ENCODE data around the gene GRB10. TPM values are rescaled to one million over a fixed set of nuclear protein-coding genes. Genes with fewer than 3 reads are reported as not detected.

Gene GRB10
- total RNA-seq, 4 donors from 2014 or later = 32.1 to 50.3 (median 38.1) TPM

DNA sequence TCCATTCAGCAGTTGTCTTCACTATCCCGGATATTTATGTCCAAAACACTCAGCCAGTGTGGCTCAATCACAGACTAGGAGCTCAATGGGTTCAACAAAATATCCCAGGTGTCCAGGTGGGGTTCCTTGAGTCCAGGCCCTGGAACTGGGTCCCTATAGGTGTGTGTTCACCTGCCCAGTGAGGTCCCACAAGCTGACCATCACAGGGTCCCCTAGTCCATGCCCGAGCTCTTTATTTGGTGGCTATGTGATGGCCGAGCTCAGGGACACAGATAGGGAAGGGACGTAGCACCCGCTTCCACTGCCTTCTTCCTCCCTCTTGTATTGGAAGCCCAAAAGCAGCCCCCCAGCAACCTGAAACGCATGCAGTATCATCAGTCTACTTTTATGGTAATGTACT lies 138.6 kb downstream of the GRB10 start:
- no peak for TF ChIP-seq POLR2A (IDR thresholded peaks at IDR 0.05)
- TF ChIP-seq, protein P1, sequence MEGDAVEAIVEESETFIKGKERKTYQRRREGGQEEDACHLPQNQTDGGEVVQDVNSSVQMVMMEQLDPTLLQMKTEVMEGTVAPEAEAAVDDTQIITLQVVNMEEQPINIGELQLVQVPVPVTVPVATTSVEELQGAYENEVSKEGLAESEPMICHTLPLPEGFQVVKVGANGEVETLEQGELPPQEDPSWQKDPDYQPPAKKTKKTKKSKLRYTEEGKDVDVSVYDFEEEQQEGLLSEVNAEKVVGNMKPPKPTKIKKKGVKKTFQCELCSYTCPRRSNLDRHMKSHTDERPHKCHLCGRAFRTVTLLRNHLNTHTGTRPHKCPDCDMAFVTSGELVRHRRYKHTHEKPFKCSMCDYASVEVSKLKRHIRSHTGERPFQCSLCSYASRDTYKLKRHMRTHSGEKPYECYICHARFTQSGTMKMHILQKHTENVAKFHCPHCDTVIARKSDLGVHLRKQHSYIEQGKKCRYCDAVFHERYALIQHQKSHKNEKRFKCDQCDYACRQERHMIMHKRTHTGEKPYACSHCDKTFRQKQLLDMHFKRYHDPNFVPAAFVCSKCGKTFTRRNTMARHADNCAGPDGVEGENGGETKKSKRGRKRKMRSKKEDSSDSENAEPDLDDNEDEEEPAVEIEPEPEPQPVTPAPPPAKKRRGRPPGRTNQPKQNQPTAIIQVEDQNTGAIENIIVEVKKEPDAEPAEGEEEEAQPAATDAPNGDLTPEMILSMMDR (IDR thresholded peaks at IDR 0.05) = no peak
- Histone ChIP-seq H3K4me3 (no peak overlapping the region), H3K27me3 (no peaks in the 10 kb centered on the region), H3K9me3 (no peaks in the 10 kb centered on the region), H3K4me1 (no peaks in the 10 kb centered on the region), H3K27ac (no peak overlapping the region), H3K36me3 (no peaks in the 10 kb centered on the region)
- no peak for DNase-seq

DNA sequence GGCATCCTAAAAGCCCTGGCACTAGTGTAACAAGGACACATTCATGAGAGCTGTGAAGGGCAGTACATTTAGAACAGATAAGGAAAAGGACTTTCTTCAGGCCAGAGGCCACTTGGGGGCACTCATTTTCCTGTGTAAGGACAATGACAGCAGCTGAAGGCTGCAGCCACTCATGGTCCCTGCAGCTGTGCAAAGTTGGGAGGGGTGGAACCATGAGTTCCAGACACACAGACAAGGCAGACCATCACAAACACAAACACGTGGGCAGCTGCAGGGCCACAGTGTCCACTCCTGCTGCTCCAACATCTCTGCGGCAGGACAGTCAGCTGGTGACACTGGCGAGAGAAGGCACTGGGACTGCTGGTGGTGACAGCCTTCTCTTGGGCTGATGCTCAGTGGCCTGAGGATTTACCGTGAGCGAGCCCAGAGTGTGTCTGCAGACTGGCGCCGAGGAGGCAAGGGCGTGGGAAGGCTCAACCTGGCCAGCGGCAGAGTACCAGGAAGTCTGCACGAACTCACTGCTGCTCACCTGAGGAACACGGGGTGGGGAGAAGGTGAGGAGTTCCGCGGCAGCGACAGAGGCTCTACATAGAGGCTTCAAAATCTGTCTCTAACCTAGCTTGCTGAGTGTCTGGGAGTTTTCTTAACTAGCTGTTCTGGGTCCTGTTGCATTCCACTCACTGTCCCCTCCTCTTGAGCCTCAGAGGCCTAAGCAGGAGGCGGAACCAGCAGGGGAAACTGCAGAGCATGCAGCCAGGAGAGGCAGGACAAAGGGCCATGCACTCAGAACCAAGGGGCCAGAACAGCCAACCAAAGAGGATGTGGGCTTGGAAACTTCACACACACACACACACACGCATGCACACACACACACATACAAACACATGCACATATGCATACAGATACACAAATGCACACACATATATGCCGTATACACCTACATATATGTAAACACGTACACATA lies 141.0 kb downstream of the GRB10 start:
- Histone ChIP-seq H3K27ac (no peak overlapping the region), H3K4me3 (no peak overlapping the region), H3K36me3 (no peaks in the 10 kb centered on the region), H3K4me1 (no peaks in the 10 kb centered on the region), H3K9me3 (no peaks in the 10 kb centered on the region), H3K27me3 (no peaks in the 10 kb centered on the region)
- TF ChIP-seq, protein P1 (IDR thresholded peaks at IDR 0.05) = no peak
- no peak for TF ChIP-seq POLR2A (IDR thresholded peaks at IDR 0.05)
- no peak for DNase-seq

DNA sequence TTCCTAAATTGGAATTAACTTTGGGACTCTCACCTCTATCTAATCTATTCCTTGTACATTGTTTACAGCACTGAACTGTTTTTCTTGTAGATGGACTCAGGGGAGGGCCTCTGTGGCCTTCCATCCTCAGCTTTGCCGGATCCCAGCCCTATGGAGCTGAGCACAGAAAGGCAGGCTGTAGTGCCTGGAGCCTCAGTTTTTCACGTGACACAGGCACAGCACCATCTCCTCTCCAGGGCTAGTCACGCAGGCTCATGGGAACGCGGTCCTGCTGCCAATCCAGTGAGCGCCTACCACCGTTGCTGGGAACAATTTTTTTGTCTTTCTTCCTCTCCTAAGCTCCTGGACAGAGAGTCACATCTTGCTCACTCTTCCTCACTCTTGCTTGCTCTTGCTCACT lies 141.9 kb downstream of the GRB10 start:
- no peak overlapping the region for H3K4me3 ChIP-seq
- no peaks in the 10 kb centered on the region for H3K36me3 ChIP-seq
- TF ChIP-seq POLR2A (IDR thresholded peaks at IDR 0.05) = no peak
- TF ChIP-seq, protein P1 (IDR thresholded peaks at IDR 0.05) = no peak
- no peaks in the 10 kb centered on the region for H3K4me1 ChIP-seq
- H3K9me3 ChIP-seq = no peaks in the 10 kb centered on the region
- no peak overlapping the region for H3K27ac ChIP-seq
- H3K27me3 ChIP-seq = no peaks in the 10 kb centered on the region
- no peak for DNase-seq

DNA sequence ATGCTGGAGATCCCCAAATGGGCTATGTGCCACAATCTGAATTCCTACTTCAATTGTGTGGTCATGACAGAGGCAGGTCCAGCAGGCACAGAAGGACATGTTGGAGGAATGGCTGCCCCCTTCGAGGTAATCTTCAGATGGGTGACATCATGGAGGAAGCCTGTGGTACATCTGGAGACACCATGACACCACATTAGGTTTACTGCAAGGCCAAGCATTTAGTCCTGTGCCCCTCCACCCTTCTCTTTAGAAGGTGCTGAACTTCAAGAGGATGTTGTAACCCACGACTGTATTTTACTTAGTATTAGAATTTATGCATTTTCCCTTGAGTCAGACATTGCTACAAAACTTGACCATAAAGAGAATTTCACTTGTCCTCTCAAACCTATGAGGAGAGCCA lies 142.4 kb downstream of the GRB10 start:
- Histone ChIP-seq H3K9me3 (no peaks in the 10 kb centered on the region), H3K4me3 (no peak overlapping the region), H3K36me3 (no peaks in the 10 kb centered on the region), H3K27me3 (no peaks in the 10 kb centered on the region), H3K27ac (no peak overlapping the region), H3K4me1 (no peaks in the 10 kb centered on the region)
- TF ChIP-seq, protein P1 (IDR thresholded peaks at IDR 0.05) = no peak
- TF ChIP-seq POLR2A (IDR thresholded peaks at IDR 0.05) = no peak
- DNase-seq = no peak

DNA sequence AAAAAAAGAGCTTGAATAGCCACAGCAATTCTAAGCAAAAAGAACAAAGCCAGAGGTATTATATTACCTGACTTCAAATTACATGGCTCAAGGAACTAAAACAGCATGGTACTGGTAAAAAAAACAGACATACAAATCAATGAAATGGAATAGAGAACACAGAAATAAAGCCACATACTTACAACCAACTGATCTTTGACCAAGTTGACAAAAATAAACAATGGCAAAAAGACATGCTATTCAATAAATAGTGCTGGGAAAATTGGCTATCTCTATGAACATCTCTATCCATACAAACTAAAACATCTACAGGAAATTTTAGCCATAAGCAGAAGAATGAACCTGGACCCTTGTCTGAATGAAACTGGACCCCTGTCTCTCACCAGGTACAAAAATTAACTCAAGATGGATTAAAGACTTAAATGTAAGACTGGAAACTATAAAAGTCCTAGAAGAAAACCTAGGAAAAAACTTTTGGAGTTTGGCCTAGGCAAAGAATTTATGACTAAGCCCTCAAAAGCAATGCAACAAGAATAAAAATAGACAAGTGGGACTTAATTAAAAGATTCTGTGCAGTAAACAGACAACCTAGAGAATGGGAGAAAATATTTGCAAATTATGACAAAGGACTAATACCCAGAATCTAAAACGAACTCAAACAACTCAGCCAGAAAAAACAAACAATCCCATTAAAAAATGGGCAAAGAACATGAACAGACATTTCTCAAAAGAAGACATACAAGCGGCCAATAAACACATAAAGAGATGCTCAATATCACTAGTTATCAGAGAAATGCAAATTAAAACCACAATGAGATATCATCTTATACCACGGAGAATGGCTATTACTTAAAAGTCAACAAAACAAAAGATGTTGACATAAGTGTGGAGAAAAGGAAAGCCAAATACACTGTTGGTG lies 144.7 kb downstream of the GRB10 start:
- TF ChIP-seq, protein P1 (IDR thresholded peaks at IDR 0.05) = no peak
- no peak for TF ChIP-seq POLR2A (IDR thresholded peaks at IDR 0.05)
- DNase-seq = no peak
- Histone ChIP-seq H3K4me1 (peaks cover 0 to 1% (median 0%) of the 10 kb centered on the region in 4 donors), H3K27me3 (no peaks in the 10 kb centered on the region), H3K4me3 (no peak overlapping the region), H3K36me3 (no peaks in the 10 kb centered on the region), H3K9me3 (no peaks in the 10 kb centered on the region), H3K27ac (no peak overlapping the region)

All from Peyer's patch (tissue), 4 donors.